GM23338 (cell line): ENCODE results near the gene OVAAL. TPM values are rescaled to one million over a fixed set of nuclear protein-coding genes. Genes with fewer than 3 reads are reported as not detected.

ENCODE experiments used
- ATAC-seq: fragments of 200-7000 bp; cut with Tn5 transposase; 3 replicates; pipeline ENCODE4 v1.9.1; 2020
- DNase-seq: peaks from one replicate; pipeline ENCODE4 v3.0.0-alpha.2; 2015; ENCODE audit warnings: low spot score
- H2AFZ ChIP-seq: fragments of 200-600 bp; sonication (generic); 2 replicates; pipeline ENCODE4 v1.8.0; 2016; ENCODE audit warnings: antibody characterized with exemption, mild to moderate bottlenecking, moderate library complexity
- H3F3A ChIP-seq: fragments of 200-600 bp; sonication (generic); replicated peaks from 2 replicates; pipeline ENCODE4 v1.8.0; 2017; ENCODE audit warnings: antibody characterized with exemption, mixed run types, low read depth
- H3K27ac ChIP-seq: fragments of 200-600 bp; sonication (generic); 2 replicates; pipeline ENCODE4 v1.6.1; 2016; ENCODE audit warnings: low read depth
- H3K27me3 ChIP-seq: fragments of 200-600 bp; sonication (generic); 2 replicates; pipeline ENCODE4 v1.8.0; 2016; ENCODE audit warnings: mild to moderate bottlenecking, mixed run types, moderate library complexity; ENCODE audit not compliant: insufficient read depth
- H3K36me3 ChIP-seq: fragments of 200-600 bp; sonication (generic); 2 replicates; pipeline ENCODE4 v1.8.0; 2016; ENCODE audit warnings: mild to moderate bottlenecking; ENCODE audit not compliant: insufficient read depth
- H3K4me1 ChIP-seq: fragments of 200-600 bp; sonication (generic); 2 replicates; pipeline ENCODE4 v1.8.0; 2016; ENCODE audit warnings: mild to moderate bottlenecking, moderate library complexity; ENCODE audit not compliant: insufficient read depth
- H3K4me2 ChIP-seq: fragments of 200-600 bp; sonication (generic); 2 replicates; pipeline ENCODE4 v1.7.1; 2017; ENCODE audit warnings: mixed run types
- H3K4me3 ChIP-seq: fragments of 200-600 bp; sonication (generic); 2 replicates; pipeline ENCODE4 v1.6.1; 2016; ENCODE audit warnings: mixed run types
- H3K79me2 ChIP-seq: fragments of 200-600 bp; sonication (generic); replicated peaks from 2 replicates; pipeline ENCODE4 v1.8.0; 2017; ENCODE audit warnings: mild to moderate bottlenecking; ENCODE audit not compliant: insufficient read depth
- H3K9me2 ChIP-seq: fragments of 200-600 bp; sonication (generic); 2 replicates; pipeline ENCODE4 v1.8.0; 2017; ENCODE audit not compliant: insufficient read depth
- H4K20me1 ChIP-seq: fragments of 200-600 bp; sonication (generic); replicated peaks from 2 replicates; pipeline ENCODE4 v1.8.0; 2017; ENCODE audit warnings: mild to moderate bottlenecking; ENCODE audit not compliant: insufficient read depth
- H3K27ac Mint-ChIP-seq: 2 replicates; pipeline ENCODE4 v1.8.0; 2020; ENCODE audit warnings: inconsistent platforms, mild to moderate bottlenecking, moderate library complexity, mixed read lengths
- H3K27me3 Mint-ChIP-seq: 3 replicates; pipeline ENCODE4 v1.8.0; 2022; ENCODE audit warnings: low read depth, mild to moderate bottlenecking, moderate library complexity, mixed read lengths, inconsistent platforms; ENCODE audit not compliant: insufficient read depth, poor library complexity
- H3K36me3 Mint-ChIP-seq: 3 replicates; pipeline ENCODE4 v1.8.0; 2021; ENCODE audit warnings: low read depth, mild to moderate bottlenecking, inconsistent platforms, moderate library complexity, mixed read lengths
- H3K4me1 Mint-ChIP-seq: 3 replicates; pipeline ENCODE4 v1.8.0; 2020; ENCODE audit warnings: mild to moderate bottlenecking, inconsistent platforms, mixed read lengths
- H3K4me3 Mint-ChIP-seq: 3 replicates; pipeline ENCODE4 v1.8.0; 2021; ENCODE audit warnings: moderate library complexity, mild to moderate bottlenecking, inconsistent platforms, mixed read lengths
- H3K9me3 Mint-ChIP-seq: 3 replicates; pipeline ENCODE4 v1.8.0; 2020; ENCODE audit warnings: moderate library complexity, mild to moderate bottlenecking, inconsistent platforms, mixed read lengths
- CREB1 ChIP-seq: fragments of 250-450 bp; sonication (Bioruptor Pico); IDR thresholded peaks from 2 replicates; pipeline ENCODE4 v1.5.0; 2020; ENCODE audit warnings: low read depth, mild to moderate bottlenecking, moderate library complexity
- CTCF ChIP-seq, 2 experiments: fragments of 200-600 bp in 1 of 2; sonication (generic) in 1 of 2; conservative IDR thresholded peaks; 2 replicates each; pipeline versions ENCODE4 v1.5.1 to v1.6.1; 2016 to 2017; ENCODE audit warnings: antibody characterized with exemption in 2 of 2, low read depth in 2 of 2, mild to moderate bottlenecking in 2 of 2, moderate library complexity in 1 of 2
- EZH2 ChIP-seq: fragments of 200-600 bp; sonication (generic); IDR thresholded peaks from one replicate; pipeline ENCODE4 v1.8.0; 2017; ENCODE audit warnings: antibody characterized with exemption, mild to moderate bottlenecking, low read depth; ENCODE audit not compliant: unreplicated experiment
- EZH2phosphoT487 ChIP-seq: fragments of 200-600 bp; sonication (generic); IDR thresholded peaks from one replicate; pipeline ENCODE4 v1.8.1; 2018; ENCODE audit warnings: antibody characterized with exemption; ENCODE audit not compliant: unreplicated experiment
- JUNB ChIP-seq: IDR thresholded peaks from one replicate; pipeline ENCODE4 v1.6.1; 2016; ENCODE audit warnings: antibody characterized with exemption; ENCODE audit not compliant: unreplicated experiment
- NANOG ChIP-seq: IDR thresholded peaks from 2 replicates; pipeline ENCODE4 v1.6.1; 2016; ENCODE audit warnings: antibody characterized with exemption, borderline replicate concordance
- REST ChIP-seq: IDR thresholded peaks from one replicate; pipeline ENCODE4 v1.6.1; 2018; ENCODE audit warnings: antibody characterized with exemption; ENCODE audit not compliant: unreplicated experiment
- STAT1 ChIP-seq: IDR thresholded peaks from one replicate; pipeline ENCODE4 v1.6.1; 2016; ENCODE audit warnings: antibody characterized with exemption; ENCODE audit not compliant: unreplicated experiment
- ZNF114 ChIP-seq: fragments of 250-450 bp; sonication (Bioruptor Pico); IDR thresholded peaks from 2 replicates; pipeline ENCODE4 v1.5.0; 2020; ENCODE audit warnings: mild to moderate bottlenecking, moderate library complexity
- ZNF331 ChIP-seq: fragments of 250-450 bp; sonication (Bioruptor Pico); IDR thresholded peaks from 2 replicates; pipeline ENCODE4 v1.5.0; 2020; ENCODE audit warnings: low read depth, mild to moderate bottlenecking, moderate library complexity
- ZNF462 ChIP-seq: fragments of 250-450 bp; sonication (Bioruptor Pico); IDR thresholded peaks from 2 replicates; pipeline ENCODE4 v1.5.0; 2020; ENCODE audit warnings: mild to moderate bottlenecking, moderate library complexity
- polyA plus RNA-seq: library from polyadenylated mRNA; unstranded; fragments of >200 nt; fragmentation: Nextera tagmentation; extraction: Ambion mirVana; gene quantifications from 2 replicates; pipeline ENCODE4 v1.2.1, GENCODE V29; 2016
- total RNA-seq: library from RNA; depleted of rRNA; stranded (reverse); fragments of >200 nt; shearing (Covaris generic); gene quantifications from 2 replicates; pipeline ENCODE4 v1.2.3, GENCODE V29; 2014

OVAAL gene
- total and polyA plus RNA-seq, 2 experiments from 2014 or later: not detected

- no peak for TF ChIP-seq NANOG
- TF ChIP-seq ZNF331 (CRISPR knock-in tag): no peak
- no peak for TF ChIP-seq REST
- no peak for TF ChIP-seq CREB1 (CRISPR knock-in tag)
- TF ChIP-seq CTCF (conservative IDR thresholded peaks at IDR 0.05; ENCODE audit: low read depth in 2 of 2): no peak
- TF ChIP-seq JUNB: no peak
- TF ChIP-seq ZNF114 (CRISPR knock-in tag): no peak
- no peak for TF ChIP-seq STAT1
- no peak for TF ChIP-seq EZH2
- TF ChIP-seq EZH2phosphoT487: no peak
These were observed 3.9 kb downstream of the OVAAL start (continued) for GRCh38 chr1:180562640-180563025.

- Histone ChIP-seq H4K20me1 (no peaks in the 10 kb centered on the region), H3K4me2 (no peak overlapping the region), H3K27me3 (no peaks in the 10 kb centered on the region), H3K79me2 (no peaks in the 10 kb centered on the region), H3K4me3 (no peak overlapping the region), H2AFZ (peak overlapping the region; percentile 97), H3K36me3 (no peaks in the 10 kb centered on the region), H3K27ac (no peak overlapping the region), H3K9me2 (peaks cover 9% of the 10 kb centered on the region; the same call in 1 of the 2 replicates), H3F3A (no peaks in the 10 kb centered on the region), H3K4me1 (no peaks in the 10 kb centered on the region)
- ATAC-seq (peak; percentile 39; the same call in 2 of the 3 replicates), DNase-seq (no peak)
- Mint-ChIP-seq H3K9me3 (peaks cover 5% of the 10 kb centered on the region; the same call in 1 of the 3 replicates), H3K36me3 (no peaks in the 10 kb centered on the region), H3K4me1 (peaks cover 4% of the 10 kb centered on the region; the same call in 2 of the 3 replicates), H3K4me3 (no peak overlapping the region), H3K27ac (peak overlapping the region; percentile 57; the same call in 1 of the 2 replicates), H3K27me3 (no peaks in the 10 kb centered on the region)
- TF ChIP-seq ZNF462 (CRISPR knock-in tag) (no peak), NANOG (no peak), EZH2 (no peak)
These were observed 4.5 kb downstream of the OVAAL start for GRCh38 chr1:180563026-180563827.
